GM18867 (cell line): ENCODE measurements around the gene ZNF143.
"Not testable (repeated sequence)": the region's sequence is repeated elsewhere in the genome, so short reads cannot be mapped to it uniquely, and the experiment has no call there.

Source experiments
- ATAC-seq: cut with Tn5 transposase; IDR thresholded peaks from one replicate; pipeline ENCODE4 v1.9.1; 2021; ENCODE audit warnings: mild to moderate bottlenecking, moderate library complexity; ENCODE audit not compliant: unreplicated experiment

ZNF143 gene

GRCh38 chr11:9535189-9535781 is 74.5 kb downstream of the ZNF143 start:
- ATAC-seq = peak; percentile 50

GRCh38 chr11:9538548-9538947 is 77.7 kb downstream of the ZNF143 start:
- ATAC-seq = no peak

DNA sequence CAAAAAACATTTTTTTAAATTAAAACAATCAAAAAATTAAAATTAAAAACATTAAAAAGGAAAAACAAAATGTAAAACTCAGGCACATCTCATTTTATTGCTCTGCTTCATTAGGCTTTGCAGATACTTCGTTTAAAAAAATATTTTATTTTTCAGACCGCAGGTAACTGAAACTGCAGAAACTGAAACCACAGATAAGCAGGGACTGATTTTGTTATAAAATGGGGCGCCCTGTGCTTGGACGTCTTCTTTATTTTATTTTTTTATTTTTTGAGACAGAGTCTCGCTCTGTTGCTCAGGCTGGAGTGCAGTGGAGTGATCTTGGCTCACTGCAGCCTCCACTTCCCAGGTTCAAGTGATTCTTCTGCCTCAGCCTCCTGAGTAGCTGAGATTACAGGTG is 88.4 kb downstream of the ZNF143 start:
- not testable (repeated sequence) for ATAC-seq

DNA sequence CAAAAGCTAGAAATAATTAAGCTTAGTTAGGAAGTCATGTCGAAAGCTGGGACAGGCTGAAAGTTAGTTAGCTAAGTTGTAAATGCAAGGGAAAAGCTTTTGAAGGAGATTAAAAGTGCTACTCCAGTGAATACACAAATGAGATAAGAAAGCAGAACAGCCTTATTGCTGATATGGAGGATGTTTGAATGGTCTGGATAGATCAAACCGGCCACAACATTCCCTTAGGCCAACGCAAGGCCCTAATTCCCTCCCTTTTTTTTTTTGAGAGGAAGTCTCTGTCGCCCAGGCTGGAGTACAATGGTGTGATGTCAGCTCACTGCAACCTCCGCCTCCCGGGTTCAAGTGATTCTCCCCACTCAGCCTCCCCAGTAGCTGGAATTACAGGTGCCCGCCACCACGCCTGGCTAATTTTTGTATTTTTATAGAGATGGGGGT is 89.4 kb downstream of the ZNF143 start:
- no peak for ATAC-seq

GRCh38 chr11:9561279-9561982 is 100.6 kb downstream of the ZNF143 start:
- ATAC-seq = no peak

DNA sequence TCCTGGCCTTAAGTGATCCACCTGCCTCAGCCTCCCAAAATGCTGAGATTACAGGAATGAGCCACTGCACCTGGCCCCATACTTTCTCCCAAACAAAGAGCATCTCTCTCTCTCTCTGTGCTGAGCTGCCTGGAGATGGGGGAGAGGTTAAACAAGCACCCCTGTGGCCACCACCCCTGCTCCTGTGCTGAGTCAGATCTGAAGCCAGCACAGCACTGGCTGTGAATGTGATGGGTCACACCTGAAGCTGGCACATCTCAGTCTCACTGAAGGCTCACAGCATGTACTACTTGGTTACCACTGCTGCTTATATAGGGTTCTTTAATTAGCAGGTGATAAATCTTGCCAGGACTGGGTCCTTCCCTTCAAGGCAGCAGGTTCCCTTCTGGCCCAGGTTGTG is 101.9 kb downstream of the ZNF143 start:
- ATAC-seq = no peak

DNA sequence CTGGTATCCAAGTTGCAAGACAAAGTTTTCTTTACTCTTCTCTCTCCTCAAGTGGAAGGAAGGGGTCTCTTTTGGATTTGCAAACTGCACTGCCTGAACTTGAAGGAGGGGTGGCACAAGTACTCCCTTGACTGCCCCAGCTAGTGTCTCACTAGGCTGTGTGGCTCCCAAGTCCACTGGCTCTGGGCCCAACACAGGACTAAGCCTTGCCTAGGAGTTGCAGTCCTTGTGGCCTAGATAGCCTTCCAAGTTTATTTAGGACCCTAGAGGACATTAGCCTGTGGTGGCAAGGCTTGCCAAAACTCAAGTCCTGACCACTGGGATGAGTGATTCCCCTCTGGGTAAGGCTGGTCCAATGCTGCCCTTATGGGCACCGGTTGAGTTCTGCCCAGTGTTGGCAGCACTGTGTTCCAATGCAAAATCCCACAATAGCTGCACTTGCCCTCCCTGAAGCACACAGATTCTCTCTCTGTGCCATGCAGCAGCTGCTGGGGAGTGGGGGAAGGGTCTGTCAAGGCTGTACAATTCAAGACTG is 102.5 kb downstream of the ZNF143 start:
- no peak for ATAC-seq

DNA sequence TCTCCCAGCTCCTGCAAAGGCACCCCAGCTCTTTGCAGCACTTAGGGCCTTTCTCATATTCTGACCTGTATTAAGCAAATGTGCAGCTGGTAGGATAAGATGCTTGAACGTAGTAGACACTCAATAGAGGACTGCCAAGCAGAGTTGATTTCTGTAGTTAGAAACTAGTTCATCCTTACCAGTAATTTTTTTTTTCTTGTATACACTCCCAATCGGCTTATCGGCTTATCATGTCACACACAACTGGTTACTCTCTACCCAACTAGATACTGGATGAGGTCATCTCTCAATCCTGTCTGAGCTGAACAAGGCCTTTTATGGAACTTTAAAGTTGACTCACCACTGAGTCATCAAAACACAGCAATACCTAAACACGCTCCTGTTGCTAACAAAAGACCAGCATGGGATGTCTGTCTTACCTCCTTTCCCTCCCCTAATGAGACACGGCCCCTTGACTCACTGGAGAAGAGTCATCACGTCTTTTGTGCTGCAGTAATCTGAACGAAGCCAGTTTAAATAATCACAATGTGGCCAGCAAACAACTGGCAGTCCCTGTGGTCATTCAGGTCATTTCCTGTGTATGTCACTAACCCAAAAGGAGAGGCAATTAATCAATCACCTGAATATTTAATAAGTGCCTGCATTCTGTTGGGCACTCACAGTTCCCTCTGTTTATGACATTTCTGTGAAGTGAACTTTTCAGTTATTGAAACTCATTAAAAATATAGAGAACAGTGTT is 105.2 kb downstream of the ZNF143 start:
- ATAC-seq = peak; percentile 80

- no peak for ATAC-seq
These were observed 105.8 kb downstream of the ZNF143 start for GRCh38 chr11:9566561-9567063.

DNA sequence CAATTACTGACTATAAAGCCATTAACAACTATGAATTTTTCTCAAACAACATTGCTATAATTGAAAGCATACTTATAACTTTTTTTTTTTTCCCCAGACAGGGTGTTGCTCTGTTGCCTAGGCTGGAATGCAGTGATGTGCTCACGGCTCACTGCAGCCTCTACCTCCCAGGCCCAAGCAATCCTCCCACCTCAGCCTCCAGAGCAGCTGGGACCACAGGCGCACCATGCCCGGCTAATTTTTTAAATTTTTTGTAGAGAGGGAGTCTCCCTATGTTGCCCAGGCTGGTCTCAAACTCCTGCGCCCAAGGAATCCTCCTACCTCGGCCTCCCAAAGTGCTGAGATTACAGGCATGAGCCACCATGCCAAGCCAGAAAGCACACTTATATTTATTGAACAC is 106.6 kb downstream of the ZNF143 start:
- ATAC-seq = no peak

DNA sequence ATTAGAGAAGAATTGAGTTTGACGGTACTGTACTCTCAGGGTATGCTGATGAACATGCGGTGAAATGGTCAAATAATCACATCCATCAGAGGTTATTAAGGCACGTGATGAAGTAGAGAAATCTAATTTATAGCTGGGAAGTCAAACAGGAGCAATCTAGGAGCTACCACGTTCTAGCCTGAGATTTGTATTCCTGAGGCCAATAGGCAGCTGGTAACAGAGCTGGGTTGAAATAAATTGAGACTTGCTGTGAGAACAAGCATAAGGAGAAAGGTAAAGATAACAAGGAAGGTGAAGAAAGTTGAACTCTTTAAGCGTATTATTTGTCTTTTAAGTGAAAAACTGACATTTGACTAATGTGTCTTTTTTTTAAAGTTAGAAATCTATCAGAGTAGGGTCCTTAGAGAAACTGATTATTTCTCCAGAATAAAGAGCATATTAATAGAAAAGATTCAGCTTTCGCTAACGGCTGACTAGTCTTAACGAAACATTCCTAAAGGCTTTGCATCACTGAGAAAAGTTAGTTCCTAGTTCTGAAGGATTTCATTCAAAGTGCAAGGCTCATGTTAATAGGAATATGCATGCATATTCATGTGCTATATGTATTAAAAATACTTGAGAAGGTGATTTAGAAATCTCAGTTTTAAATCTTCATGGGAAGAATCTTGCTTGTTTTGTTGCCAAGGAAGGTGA is 107.5 kb downstream of the ZNF143 start:
- no peak for ATAC-seq

DNA sequence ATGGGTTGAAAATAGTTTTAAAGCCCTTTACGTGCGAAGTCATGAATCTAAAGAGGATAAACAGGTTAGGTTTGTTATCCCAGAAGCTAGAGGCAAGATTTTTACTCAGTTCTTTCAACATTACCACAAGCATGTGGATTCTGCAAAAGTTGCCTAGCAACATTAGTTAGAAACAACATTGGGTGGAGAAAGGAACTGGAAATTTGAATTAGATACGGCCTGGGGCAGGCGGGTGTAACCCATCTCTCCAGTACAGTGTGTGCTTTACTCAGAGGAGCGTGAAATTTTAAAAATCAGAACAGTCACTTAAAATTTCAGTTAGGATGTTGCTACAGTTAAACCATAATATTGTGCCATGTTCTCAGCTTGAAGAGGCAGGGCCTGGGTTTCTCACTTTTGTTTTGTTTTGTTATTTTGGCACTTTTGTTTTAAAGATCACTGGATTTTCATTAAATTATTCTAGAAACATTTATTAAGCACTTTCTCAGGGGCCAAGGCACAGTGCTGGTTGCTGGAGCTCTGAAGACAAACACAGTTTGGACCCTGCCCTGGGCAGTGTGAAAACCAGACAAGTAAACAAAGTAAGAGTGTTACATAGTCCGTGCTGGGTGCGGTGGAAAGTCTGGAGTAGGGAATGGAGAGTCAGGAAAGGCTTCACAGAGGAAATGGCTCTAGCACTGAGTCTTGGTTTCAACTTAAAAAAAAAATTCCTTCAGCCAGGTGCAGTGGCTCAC is 108.2 kb downstream of the ZNF143 start:
- ATAC-seq = no peak

- no peak for ATAC-seq
These were observed 108.9 kb downstream of the ZNF143 start for GRCh38 chr11:9569588-9570164.

DNA sequence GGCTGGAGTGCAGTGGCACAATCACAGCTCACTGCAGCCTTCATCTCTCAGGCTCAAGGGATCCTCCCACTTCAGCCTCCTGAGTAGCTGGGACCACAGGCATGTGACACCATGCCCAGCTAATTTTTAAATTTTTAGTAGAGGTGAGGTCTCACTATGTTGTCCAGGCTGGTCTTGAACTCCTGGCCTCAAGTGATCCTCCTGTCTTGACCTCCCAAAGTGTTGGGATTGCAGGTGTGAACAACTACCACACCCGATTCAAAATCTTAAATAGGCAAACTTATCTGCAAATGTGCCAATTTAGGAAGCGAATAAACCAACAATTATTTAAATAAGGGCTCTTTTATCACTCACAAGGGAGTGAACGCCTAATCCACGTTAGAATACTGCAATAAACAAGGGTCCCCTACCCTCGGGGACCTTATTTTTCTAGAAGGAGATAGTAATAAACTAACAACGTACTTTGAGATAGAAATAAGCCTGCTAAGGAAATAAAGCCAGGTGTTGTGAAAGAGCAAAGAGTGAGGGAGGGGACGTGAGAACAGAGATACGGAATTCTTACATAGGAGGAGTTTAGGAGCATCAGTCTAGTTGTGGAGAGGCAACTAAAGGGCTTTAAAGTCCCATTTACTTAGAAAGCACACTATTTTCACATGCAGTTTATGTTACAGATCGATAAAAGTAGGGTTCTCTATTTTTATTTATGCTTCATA is 109.7 kb downstream of the ZNF143 start:
- no peak for ATAC-seq

GRCh38 chr11:9571071-9571762 is 110.4 kb downstream of the ZNF143 start:
- no peak for ATAC-seq

- ATAC-seq = no peak
These were observed 110.9 kb downstream of the ZNF143 start for GRCh38 chr11:9571763-9572115.

DNA sequence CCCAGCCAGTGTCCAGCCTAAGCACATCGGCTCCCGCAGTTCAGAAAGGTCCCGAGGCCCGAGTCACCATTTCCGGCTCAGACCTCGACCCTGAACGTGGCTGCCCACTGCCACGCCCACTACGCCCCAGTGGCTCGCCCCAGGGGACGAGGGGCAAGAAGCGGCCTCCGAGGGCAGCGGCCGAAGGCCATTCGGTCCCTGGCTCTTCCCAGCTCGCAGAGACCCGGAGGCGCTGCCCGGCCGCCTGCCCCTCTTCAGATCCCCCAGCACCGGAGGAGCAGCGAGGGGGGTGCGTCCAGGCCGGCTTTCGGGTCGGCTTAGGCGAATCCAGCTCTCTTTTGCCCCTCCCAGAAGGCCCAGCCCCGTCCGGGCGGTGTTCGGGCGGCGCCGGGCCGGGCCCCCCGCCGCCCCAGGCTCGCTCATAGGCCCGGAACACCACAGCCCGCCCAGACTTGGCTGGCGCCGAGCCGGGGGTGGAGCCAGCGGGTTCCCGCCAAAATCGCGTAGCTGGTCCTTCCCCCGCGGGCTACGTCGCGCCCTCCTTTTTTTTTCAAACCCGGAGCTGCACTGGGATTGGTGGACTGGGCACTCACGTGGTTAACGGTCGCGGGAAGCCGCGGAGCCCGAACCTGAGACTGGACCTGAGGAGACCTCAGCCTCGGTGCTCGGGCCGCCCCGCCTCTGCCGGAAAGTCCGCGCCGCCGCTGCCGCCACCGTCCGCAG is 112.4 kb downstream of the ZNF143 start, which contains the start of gene WEE1:
Gene WEE1 (plus strand): TSS at position 619 of the 723 bp plus-strand sequence. CDS start 264 bp downstream, outside the sequence.
- ATAC-seq = peak; percentile 79
